Mucosa of rectum (tissue), 2 donors: ENCODE results near the gene KCNJ10.

Source experiments
- H3K27ac ChIP-seq, 2 donors: one replicate each; pipeline ENCODE4 v1.7.0; 2013; ENCODE audit warnings: inconsistent platforms in 2 of 2, low read depth in 2 of 2, low read length in 2 of 2
- H3K27me3 ChIP-seq, 2 donors: one replicate each; pipeline ENCODE4 v1.7.0; 2013; ENCODE audit warnings: low read length in 2 of 2; ENCODE audit not compliant: control insufficient read depth in 2 of 2, insufficient read depth in 2 of 2
- H3K36me3 ChIP-seq, 2 donors: one replicate each; pipeline ENCODE4 v1.7.0; 2013; ENCODE audit warnings: low read length in 2 of 2; ENCODE audit not compliant: control insufficient read depth in 2 of 2, insufficient read depth in 2 of 2
- H3K4me1 ChIP-seq, 2 donors: one replicate each; pipeline ENCODE4 v1.7.0; 2013; ENCODE audit warnings: low read length in 2 of 2, mild to moderate bottlenecking in 1 of 2; ENCODE audit not compliant: control insufficient read depth in 2 of 2, insufficient read depth in 2 of 2
- H3K4me3 ChIP-seq, 2 donors: one replicate each; pipeline ENCODE4 v1.7.0; 2013; ENCODE audit warnings: low read length in 2 of 2
- H3K9ac ChIP-seq, 2 donors: one replicate each; pipeline ENCODE4 v1.7.0; 2013; ENCODE audit warnings: low read length in 2 of 2, low read depth in 1 of 2, mild to moderate bottlenecking in 1 of 2
- H3K9me3 ChIP-seq, 2 donors: one replicate each; pipeline ENCODE4 v1.7.0; 2013; ENCODE audit warnings: low read length in 2 of 2; ENCODE audit not compliant: control insufficient read depth in 2 of 2
- donor health status: healthy.
- donor health status: Normal muscosa, but diverticular disease.

The KCNJ10 gene

DNA sequence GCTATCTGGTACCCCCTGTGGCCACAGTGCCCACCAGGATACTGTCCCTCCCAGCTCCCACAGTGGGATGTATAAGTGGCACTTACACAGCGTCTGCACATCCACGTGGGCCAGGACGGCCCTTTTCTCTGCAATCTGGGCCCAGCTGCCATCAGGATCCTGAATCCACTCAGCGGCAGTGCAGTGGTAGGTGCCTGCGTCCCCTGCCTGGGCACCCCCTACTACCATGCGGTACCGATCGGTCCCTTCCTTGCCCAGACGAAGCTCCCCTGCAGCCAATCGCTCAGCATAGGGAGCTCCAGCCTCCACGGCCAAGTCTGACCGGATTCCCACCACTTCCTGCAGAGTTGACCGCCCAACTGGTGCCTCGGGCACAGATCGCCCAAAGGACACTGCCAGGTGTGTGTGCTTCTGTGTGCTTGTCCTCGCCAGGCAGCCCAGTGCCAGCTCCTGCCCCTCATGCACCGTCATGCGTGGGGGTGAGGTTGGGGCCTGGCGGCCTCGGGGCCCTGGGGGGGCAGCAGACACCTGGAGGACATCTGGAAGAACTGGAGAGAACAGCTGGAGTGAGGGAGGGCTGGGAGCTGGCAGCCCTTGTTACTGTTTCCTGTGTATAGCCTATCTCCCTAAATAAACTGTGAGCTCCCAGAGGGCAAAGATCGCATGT, 23.8 kb upstream of the KCNJ10 start:
- Histone ChIP-seq H3K4me1 (peaks cover 43 to 50% of the 10 kb centered on the region in 2 donors), H3K9ac (no peak overlapping the region), H3K27me3 (no peaks in the 10 kb centered on the region), H3K27ac (peak overlapping the region; percentile 59 to 67), H3K36me3 (peaks cover 15 to 30% of the 10 kb centered on the region in 2 donors), H3K9me3 (no peaks in the 10 kb centered on the region), H3K4me3 (no peak overlapping the region)

DNA sequence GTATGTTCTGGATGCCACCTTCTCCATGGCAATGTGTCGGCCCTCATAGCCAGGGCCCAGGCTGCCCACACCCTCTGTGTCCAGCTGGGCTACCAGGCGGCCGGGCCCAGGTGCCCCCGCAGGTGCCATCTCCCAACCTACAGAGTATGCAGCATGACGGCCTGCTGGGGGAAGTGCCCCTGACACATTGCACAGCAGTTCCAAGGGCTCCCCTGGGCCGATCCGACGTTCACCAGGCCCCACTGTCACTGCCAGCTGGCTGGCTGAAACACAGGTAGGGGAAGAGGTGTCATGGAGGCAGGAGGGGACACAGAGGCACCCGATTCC, 23.1 kb upstream of the KCNJ10 start:
- no peak overlapping the region for H3K4me3 ChIP-seq
- H3K27me3 ChIP-seq, result no peaks in the 10 kb centered on the region
- H3K9ac ChIP-seq, result no peak overlapping the region
- no peak overlapping the region for H3K27ac ChIP-seq
- peaks cover 43 to 50% of the 10 kb centered on the region in 2 donors for H3K4me1 ChIP-seq
- no peaks in the 10 kb centered on the region for H3K9me3 ChIP-seq
- peaks cover 15 to 30% of the 10 kb centered on the region in 2 donors for H3K36me3 ChIP-seq

DNA sequence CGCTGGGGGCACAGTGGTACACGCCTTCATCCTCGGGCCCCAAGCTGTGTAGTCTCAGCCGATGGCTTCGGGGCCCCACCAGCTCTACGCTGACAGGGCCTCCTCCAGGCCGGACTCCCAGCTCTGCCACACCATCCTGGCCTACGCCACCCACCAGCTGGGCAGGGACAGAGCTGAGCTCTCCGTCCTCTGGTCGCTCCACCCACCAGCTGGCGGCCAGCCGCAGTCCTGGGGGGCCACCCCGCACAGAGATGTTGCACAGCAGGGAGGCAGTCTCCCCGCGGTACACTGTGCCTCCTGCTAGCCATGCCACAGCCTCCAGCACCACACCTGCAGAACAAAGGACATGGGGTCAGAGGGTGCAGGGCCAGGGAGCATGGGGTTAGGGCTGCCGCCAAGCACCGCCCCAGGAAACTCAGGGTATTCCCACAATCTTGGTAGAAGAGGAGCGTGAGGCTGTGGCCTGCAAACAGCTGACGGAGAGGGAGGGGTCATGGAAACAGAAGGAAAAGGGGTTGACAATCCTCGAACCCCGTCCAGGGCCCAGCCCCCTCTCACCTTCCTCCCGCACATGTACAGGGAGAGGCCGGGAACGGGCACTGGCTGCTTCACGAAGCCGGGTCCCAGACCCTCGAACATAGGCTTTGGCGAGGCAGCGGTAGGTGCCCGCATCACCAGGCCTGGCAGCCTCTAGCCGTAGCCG, 22.6 kb upstream of the KCNJ10 start:
- H3K4me3 ChIP-seq, result no peak overlapping the region
- H3K4me1 ChIP-seq, result peaks cover 38 to 45% of the 10 kb centered on the region in 2 donors
- no peak overlapping the region for H3K9ac ChIP-seq
- no peaks in the 10 kb centered on the region for H3K27me3 ChIP-seq
- peaks cover 15 to 30% of the 10 kb centered on the region in 2 donors for H3K36me3 ChIP-seq
- no peaks in the 10 kb centered on the region for H3K9me3 ChIP-seq
- no peak overlapping the region for H3K27ac ChIP-seq

DNA sequence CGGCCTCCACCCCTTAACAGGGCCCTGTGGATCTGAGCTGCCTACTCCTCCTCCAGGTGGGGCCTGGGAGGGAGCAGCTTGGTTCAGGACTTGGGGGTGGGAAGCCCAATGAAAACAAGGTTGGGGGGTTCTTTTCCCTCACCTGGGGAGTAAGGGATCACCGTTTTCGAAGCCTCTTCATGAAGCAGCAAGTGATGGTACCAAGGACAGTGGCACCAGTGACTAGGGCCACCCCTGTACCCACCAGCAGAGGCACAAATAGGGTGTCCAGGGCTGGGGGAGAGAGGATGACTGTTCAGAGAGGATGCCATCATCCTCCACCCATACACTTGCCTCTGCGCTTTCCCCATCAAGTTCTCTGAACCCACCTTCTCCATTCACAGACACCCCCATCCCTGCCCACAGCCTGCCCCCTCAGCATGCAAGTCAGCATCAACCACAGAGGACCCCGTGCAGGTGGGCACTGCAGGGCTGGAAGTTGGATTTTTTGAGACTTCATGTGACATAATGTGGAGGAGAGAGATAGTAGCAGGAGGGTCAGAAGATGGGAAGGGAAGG, 21.8 kb upstream of the KCNJ10 start:
- Histone ChIP-seq H3K4me1 (peaks cover 31 to 37% of the 10 kb centered on the region in 2 donors), H3K4me3 (no peak overlapping the region), H3K36me3 (peaks cover 15 to 30% of the 10 kb centered on the region in 2 donors), H3K27ac (no peak overlapping the region), H3K9ac (no peak overlapping the region), H3K9me3 (no peaks in the 10 kb centered on the region), H3K27me3 (no peaks in the 10 kb centered on the region)

DNA sequence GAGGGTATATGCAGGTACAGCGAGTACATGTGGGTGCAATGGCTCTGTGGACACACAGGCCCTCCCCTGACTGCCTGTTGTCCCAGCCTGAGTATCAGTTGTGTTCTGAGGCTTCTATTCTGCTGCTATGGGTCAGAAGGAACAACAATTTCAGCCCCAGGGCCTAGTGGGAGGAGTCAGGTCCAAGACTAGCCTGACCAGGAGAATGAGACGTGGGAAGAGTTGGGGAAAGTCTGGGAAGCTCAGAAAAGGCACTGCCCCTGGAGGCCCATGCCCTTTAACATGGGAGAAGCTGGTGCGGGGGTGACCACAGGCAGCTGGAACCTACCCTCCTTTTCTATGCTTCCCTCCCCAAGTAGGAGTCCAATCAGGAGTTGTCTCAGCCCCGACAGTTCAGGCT, 20.8 kb upstream of the KCNJ10 start:
- H3K27me3 ChIP-seq, result no peaks in the 10 kb centered on the region
- H3K36me3 ChIP-seq, result peaks cover 15 to 30% of the 10 kb centered on the region in 2 donors
- no peaks in the 10 kb centered on the region for H3K9me3 ChIP-seq
- no peak overlapping the region for H3K27ac ChIP-seq
- no peak overlapping the region for H3K4me3 ChIP-seq
- H3K4me1 ChIP-seq, result peaks cover 24 to 28% of the 10 kb centered on the region in 2 donors
- no peak overlapping the region for H3K9ac ChIP-seq

DNA sequence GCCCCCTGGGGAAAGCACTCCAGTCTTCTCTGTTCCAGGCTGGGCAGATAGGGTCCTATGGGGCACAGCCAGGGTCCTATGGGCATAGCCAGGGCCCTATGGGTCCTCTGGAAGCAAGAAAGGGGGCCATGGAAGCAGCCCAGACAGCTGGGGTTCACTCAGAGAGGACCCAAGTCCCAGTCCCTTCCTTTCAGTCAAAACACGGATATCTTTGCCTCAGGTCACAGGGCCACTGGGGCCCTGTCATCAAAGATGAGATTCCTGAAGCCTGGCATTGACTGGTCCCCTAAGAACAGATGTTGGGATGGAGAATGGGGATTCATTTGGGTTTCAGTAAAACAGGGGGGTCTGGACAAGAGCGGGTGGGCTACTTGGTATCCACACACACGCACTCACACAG, 19.9 kb upstream of the KCNJ10 start:
- H3K9me3 ChIP-seq, result no peaks in the 10 kb centered on the region
- no peak overlapping the region for H3K9ac ChIP-seq
- H3K36me3 ChIP-seq, result peaks cover 13 to 24% of the 10 kb centered on the region in 2 donors
- peaks cover 17 to 19% of the 10 kb centered on the region in 2 donors for H3K4me1 ChIP-seq
- H3K4me3 ChIP-seq, result no peak overlapping the region
- H3K27me3 ChIP-seq, result no peaks in the 10 kb centered on the region
- H3K27ac ChIP-seq, result no peak overlapping the region

DNA sequence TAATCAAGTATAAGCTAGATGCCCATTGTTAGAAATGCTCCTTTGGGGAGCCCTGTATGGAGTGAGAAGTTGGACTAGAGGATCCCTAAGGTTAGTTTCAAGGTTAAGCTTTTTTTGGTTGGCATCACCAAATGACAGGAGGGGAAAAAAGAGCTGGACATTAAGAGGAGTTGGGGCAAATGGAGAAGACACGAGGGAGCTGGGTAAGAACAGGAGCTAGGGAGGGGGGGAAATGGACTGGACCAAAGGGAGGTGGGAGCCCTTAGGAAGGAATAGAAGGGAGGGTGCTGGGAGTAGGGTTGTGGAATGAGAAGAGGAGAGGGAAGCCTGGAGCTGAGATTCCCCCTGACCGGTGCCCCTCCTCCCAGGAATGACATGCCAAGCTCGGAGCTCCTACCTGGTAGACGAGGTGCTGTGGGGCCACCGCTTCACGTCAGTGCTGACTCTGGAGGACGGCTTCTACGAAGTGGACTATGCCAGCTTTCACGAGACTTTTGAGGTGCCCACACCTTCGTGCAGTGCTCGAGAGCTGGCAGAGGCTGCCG, 17.2 kb upstream of the KCNJ10 start:
- H3K4me1 ChIP-seq, result peaks cover 0 to 4% of the 10 kb centered on the region in 2 donors
- no peak overlapping the region for H3K4me3 ChIP-seq
- peaks cover 9 to 15% of the 10 kb centered on the region in 2 donors for H3K36me3 ChIP-seq
- H3K27me3 ChIP-seq, result peaks cover 10 to 16% of the 10 kb centered on the region in 2 donors
- H3K9me3 ChIP-seq, result no peaks in the 10 kb centered on the region
- H3K27ac ChIP-seq, result no peak overlapping the region
- H3K9ac ChIP-seq, result no peak overlapping the region

DNA sequence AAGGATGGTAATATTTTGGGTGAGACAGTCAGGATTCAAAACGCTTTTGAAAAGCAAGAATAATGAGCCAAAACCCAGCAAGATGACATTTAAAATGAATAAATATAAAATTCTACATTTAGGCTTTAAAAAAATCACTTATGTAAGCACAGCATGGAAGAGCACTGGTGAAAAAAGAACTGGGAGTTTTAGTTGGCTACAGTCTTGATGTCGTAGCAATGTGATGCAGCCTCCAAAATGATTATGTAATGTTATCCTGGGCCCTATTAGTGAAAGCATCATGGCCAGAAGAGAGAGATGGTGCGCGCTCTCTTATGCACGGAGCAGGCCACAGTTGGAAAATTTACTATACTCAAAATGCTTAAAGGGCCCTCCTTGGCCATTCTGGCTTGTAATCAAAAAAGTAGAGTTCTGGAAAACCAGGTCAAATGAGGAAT, 16.5 kb upstream of the KCNJ10 start:
- Histone ChIP-seq H3K27me3 (peaks cover 12 to 17% of the 10 kb centered on the region in 2 donors), H3K36me3 (peaks cover 7 to 8% of the 10 kb centered on the region in 2 donors), H3K9me3 (no peaks in the 10 kb centered on the region), H3K27ac (no peak overlapping the region), H3K9ac (no peak overlapping the region), H3K4me3 (no peak overlapping the region), H3K4me1 (peaks cover 0 to 4% of the 10 kb centered on the region in 2 donors)

DNA sequence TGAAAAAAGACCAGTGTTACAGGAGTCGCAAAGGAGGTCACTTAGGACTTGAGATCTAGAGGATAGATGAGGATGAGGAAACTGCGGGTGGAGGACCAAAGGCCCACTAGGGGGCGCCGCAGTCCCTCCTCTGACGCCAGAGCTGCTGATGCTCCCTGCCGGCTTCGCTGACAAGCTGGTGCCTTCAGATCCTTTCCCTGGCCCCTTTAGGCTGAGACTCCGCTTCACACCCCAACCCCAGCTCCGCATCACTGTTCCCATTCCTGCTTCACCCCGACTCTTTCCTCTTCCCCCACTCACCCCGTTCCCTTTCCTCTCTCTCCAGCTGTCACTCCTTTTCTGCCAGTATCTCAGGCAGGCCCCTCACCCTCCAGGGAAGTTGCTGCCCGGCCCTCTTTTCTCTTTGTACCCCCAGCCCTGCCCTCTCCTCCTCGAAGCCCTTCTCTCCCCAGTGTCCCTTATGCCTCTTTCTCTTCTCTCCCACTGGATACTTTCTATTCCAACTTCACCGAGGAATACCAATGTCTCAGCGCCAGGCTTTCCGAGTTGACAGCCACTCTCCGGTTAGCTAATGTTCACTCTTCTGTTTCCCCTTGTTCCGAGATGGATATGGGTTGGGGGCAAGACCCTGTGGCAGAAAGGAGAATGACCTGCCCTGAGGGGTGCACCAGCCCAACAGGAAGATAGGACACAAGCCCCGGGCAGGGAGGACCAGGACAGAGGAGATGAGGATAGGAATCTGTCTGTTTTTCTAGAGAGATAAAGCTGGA, 15.9 kb upstream of the KCNJ10 start:
- Histone ChIP-seq H3K27me3 (peaks cover 13 to 23% of the 10 kb centered on the region in 2 donors), H3K9ac (no peak overlapping the region), H3K27ac (peak overlapping the region in 1 of 2 donors; percentile 28), H3K4me3 (no peak overlapping the region), H3K36me3 (peaks cover 6 to 7% of the 10 kb centered on the region in 2 donors), H3K9me3 (no peaks in the 10 kb centered on the region), H3K4me1 (peaks cover 0 to 4% of the 10 kb centered on the region in 2 donors)
